ENCODE results near the gene TNFAIP8L1.

TNFAIP8L1 gene

GRCh38 chr19:4622695-4623421 lies 16.5 kb upstream of the TNFAIP8L1 start:
- TF ChIP-seq, protein P1, sequence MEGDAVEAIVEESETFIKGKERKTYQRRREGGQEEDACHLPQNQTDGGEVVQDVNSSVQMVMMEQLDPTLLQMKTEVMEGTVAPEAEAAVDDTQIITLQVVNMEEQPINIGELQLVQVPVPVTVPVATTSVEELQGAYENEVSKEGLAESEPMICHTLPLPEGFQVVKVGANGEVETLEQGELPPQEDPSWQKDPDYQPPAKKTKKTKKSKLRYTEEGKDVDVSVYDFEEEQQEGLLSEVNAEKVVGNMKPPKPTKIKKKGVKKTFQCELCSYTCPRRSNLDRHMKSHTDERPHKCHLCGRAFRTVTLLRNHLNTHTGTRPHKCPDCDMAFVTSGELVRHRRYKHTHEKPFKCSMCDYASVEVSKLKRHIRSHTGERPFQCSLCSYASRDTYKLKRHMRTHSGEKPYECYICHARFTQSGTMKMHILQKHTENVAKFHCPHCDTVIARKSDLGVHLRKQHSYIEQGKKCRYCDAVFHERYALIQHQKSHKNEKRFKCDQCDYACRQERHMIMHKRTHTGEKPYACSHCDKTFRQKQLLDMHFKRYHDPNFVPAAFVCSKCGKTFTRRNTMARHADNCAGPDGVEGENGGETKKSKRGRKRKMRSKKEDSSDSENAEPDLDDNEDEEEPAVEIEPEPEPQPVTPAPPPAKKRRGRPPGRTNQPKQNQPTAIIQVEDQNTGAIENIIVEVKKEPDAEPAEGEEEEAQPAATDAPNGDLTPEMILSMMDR (IDR thresholded peaks at IDR 0.05; ENCODE audit: insufficient read depth, low read length, missing control alignments): no peak
- DNase-seq (ENCODE audit: low read depth, low spot score): no peak
- CTCF ChIA-PET: interaction anchor here (1.4 to 2.5 kb wide), 3 partner anchors 11 to 98 kb away, joined by 3 to 22 read pairs (median 17); no protein-coding TSS in a partner anchor
- no peak overlapping the region for H3K4me3 ChIP-seq (ENCODE audit: low read depth, low read length)
- POLR2A ChIA-PET: no interaction called here

DNA sequence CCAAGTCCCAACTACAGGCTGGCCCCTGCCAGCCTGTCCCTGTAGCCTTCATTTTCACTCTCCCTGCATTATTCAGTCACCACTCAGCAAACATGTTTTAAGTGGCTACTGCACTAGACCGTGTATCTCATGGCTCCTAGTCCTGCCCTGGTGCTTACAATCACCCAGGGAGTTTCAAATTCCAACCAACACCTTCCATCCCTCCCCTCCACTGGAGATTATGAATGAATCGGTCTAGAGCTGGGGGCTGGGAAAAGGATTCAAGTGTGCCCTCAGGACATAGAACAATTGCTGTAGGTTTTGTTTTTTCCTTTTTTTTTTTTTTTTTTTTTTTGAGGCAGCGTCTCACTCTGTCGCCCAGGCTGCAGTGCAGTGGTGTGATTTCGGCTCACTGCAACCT lies 15.0 kb upstream of the TNFAIP8L1 start:
- no peak overlapping the region for H3K4me3 ChIP-seq (ENCODE audit: low read depth, low read length)
- TF ChIP-seq, protein P1 (IDR thresholded peaks at IDR 0.05; ENCODE audit: insufficient read depth, low read length, missing control alignments): no peak
- ChIA-PET POLR2A (no interaction called here), CTCF (interaction anchor here (0.6 to 2.5 kb wide), 6 partner anchors 10 to 65 kb away, joined by 3 to 17 read pairs (median 4); partner anchors contain the start of gene SEMA6B)
- no peak for DNase-seq (ENCODE audit: low read depth, low spot score)

DNA sequence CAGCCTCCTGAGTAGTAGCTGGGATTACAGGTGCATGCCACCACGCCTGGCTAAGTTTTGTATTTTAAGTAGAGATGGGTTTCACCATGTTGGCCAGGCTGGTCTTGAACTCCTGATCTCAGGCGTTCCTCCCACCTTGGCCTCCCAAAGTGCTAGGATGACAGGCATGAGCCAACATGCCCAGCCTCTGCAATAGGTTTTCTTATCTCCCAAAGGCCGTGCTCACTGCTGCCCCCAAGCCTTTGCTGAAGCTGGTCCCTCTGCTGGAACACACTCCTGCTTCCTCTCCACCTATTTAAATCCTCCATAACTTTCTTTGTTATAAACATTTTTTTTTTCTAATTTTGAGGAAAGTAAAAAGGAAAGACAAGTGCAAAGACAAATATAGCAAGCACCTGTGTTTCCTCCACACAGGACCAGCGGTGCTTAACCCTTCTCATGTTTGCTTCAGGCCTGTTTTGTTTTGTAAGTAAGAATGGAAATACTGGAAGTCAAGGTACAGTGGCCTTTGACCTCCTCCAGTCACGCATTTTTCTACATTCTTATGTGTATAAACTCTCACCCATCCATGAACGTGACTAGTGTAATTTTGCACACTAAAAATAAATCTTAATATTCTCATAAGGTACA lies 14.5 kb upstream of the TNFAIP8L1 start:
- no peak for DNase-seq (ENCODE audit: low read depth, low spot score)
- H3K4me3 ChIP-seq (ENCODE audit: low read depth, low read length): no peak overlapping the region
- POLR2A ChIA-PET: no interaction called here
- CTCF ChIA-PET: interaction anchor here (0.6 to 2.5 kb wide), 6 partner anchors 10 to 65 kb away, joined by 3 to 17 read pairs (median 4); partner anchors contain the start of gene SEMA6B
- TF ChIP-seq, protein P1 (IDR thresholded peaks at IDR 0.05; ENCODE audit: insufficient read depth, low read length, missing control alignments): peak; percentile 21

GRCh38 chr19:4633140-4633967 lies 6.0 kb upstream of the TNFAIP8L1 start:
- H3K4me3 ChIP-seq (ENCODE audit: low read depth, low read length): no peak overlapping the region
- ChIA-PET CTCF (interaction anchor here (0.9 to 3.7 kb wide), 22 partner anchors 10 to 179 kb away, joined by 3 to 57 read pairs (median 6); partner anchors contain the start of genes PLIN5 and SEMA6B), POLR2A (no interaction called here)
- TF ChIP-seq, protein P1 (IDR thresholded peaks at IDR 0.05; ENCODE audit: insufficient read depth, low read length, missing control alignments): peak; percentile 78
- DNase-seq (ENCODE audit: low read depth, low spot score): no peak

DNA sequence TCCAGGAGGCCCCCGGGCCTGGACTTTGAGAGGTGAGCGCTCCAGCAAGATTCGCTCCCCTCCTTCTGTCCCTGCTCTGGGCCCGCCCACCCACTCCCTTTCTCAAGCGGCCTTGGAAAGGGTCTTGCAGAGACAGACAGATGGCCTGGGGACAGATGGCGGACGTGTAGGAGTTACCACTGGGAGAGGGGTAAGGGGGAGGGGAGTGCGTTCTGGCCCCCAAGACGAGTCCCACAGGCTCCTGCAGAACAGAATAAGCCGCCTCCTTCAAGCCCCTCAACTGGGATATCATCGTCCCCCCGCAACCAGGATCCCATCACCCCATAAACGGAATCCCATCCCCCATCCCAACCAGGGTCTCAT lies 3.6 kb upstream of the TNFAIP8L1 start:
- POLR2A ChIA-PET: no interaction called here
- TF ChIP-seq, protein P1 (IDR thresholded peaks at IDR 0.05; ENCODE audit: insufficient read depth, low read length, missing control alignments): no peak
- CTCF ChIA-PET: interaction anchor here (0.7 to 3.4 kb wide), 41 partner anchors 9 to 368 kb away, joined by 3 to 143 read pairs (median 9); partner anchors contain the start of genes HDGFL2, LRG1, MYDGF and PLIN4

More for the DNA sequence above, 3.6 kb upstream of the TNFAIP8L1 start:
- H3K4me3 ChIP-seq (ENCODE audit: low read depth, low read length): peak overlapping the region; percentile 58
- DNase-seq (ENCODE audit: low read depth, low spot score): no peak

All from AG04449 (cell line).